Measurements from ENCODE around the gene HMOX1. TPM values are rescaled to one million over a fixed set of nuclear protein-coding genes. Genes with fewer than 3 reads are reported as not detected.
"Not testable (repeated sequence)": the region's sequence is repeated elsewhere in the genome, so short reads cannot be mapped to it uniquely, and the experiment has no call there.

HMOX1 gene
- total RNA-seq, 1 experiment from 2014 or later: 1.3 TPM

DNA sequence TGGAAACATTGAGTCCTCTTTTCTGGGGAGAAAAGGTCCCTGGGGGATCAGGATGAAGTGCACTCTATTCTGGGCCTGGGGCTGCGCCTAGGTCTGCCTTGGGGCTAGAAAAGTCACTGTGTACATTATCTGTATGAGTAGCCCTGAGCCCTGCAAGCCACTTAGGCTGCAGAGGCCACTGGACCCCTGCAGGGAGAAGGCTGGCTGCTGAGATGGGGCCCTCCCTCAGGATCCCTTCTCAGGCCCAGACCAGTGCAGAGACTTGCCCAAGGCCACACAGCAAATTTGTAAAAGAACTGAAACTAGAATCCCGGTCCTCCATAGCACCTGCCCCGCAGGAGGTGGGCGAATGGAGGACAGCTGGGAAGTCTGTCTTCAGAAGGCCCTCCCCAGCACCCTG is 26.8 kb upstream of the HMOX1 start:
- Histone ChIP-seq H3K4me3 (ENCODE audit: low read length) (no peak overlapping the region), H4K20me1 (ENCODE audit: insufficient read depth, low read depth, low read length) (no peaks in the 10 kb centered on the region), H3K4me1 (ENCODE audit: low read length) (peaks cover 31% of the 10 kb centered on the region), H3K36me3 (ENCODE audit: insufficient read depth, low read length) (no peaks in the 10 kb centered on the region), H3K9ac (ENCODE audit: low read length) (no peak overlapping the region), H3K9me3 (ENCODE audit: low read length) (no peaks in the 10 kb centered on the region), H3K9me2 (replicated peaks; ENCODE audit: insufficient read depth, low read length) (no peaks in the 10 kb centered on the region), H3K27me3 (ENCODE audit: low read length) (no peaks in the 10 kb centered on the region), H2AFZ (ENCODE audit: low read length) (no peak overlapping the region), H3K79me2 (ENCODE audit: low read length) (no peaks in the 10 kb centered on the region), H3K4me2 (ENCODE audit: low read depth, low read length, poor library complexity, severe bottlenecking) (no peak overlapping the region), H3K27ac (ENCODE audit: low read length) (no peak overlapping the region)
- no peak for DNase-seq

DNA sequence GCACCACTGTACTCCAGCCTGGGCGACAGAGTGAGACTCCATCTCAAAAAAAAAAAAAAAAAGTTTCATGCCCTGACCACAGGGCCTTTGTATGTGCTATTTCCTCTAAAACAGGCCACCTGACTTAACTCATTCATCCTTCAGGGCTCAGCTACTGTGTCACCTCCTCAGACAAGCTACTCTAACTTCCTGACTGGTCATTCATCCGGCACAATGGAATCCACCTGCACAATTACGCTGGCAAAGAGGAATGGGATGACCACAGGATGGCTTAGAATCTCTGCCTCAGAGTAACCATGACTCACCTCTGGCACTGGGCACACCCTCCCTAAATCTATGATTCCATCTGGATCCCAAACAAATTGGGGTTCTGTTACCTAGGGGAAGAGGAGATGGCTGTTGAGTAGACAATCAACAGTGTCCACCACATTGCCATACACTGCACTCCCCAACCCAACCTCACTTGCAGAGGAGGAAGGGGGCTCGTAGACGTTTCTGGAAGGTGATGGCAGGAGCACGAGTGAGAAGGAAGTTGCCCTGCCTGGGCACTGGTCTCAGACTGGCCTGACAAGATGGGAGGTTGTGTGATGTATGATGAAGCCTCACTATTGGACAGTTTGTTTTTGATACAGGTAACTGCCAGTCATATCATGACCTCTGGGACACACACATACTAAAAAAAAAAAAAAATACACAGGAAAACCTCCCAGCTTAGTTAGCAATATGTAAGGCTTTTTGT is 22.8 kb upstream of the HMOX1 start:
- H3K4me1 ChIP-seq (ENCODE audit: low read length): peaks cover 5% of the 10 kb centered on the region
- no peaks in the 10 kb centered on the region for H3K9me2 ChIP-seq (replicated peaks; ENCODE audit: insufficient read depth, low read length)
- H2AFZ ChIP-seq (ENCODE audit: low read length): no peak overlapping the region
- H3K4me2 ChIP-seq (ENCODE audit: low read depth, low read length, poor library complexity, severe bottlenecking): no peak overlapping the region
- H4K20me1 ChIP-seq (ENCODE audit: insufficient read depth, low read depth, low read length): no peaks in the 10 kb centered on the region
- no peak for DNase-seq
- H3K79me2 ChIP-seq (ENCODE audit: low read length): no peaks in the 10 kb centered on the region
- H3K4me3 ChIP-seq (ENCODE audit: low read length): no peak overlapping the region
- no peaks in the 10 kb centered on the region for H3K27me3 ChIP-seq (ENCODE audit: low read length)
- H3K27ac ChIP-seq (ENCODE audit: low read length): no peak overlapping the region
- no peak overlapping the region for H3K9ac ChIP-seq (ENCODE audit: low read length)
- H3K9me3 ChIP-seq (ENCODE audit: low read length): no peaks in the 10 kb centered on the region
- no peaks in the 10 kb centered on the region for H3K36me3 ChIP-seq (ENCODE audit: insufficient read depth, low read length)

DNA sequence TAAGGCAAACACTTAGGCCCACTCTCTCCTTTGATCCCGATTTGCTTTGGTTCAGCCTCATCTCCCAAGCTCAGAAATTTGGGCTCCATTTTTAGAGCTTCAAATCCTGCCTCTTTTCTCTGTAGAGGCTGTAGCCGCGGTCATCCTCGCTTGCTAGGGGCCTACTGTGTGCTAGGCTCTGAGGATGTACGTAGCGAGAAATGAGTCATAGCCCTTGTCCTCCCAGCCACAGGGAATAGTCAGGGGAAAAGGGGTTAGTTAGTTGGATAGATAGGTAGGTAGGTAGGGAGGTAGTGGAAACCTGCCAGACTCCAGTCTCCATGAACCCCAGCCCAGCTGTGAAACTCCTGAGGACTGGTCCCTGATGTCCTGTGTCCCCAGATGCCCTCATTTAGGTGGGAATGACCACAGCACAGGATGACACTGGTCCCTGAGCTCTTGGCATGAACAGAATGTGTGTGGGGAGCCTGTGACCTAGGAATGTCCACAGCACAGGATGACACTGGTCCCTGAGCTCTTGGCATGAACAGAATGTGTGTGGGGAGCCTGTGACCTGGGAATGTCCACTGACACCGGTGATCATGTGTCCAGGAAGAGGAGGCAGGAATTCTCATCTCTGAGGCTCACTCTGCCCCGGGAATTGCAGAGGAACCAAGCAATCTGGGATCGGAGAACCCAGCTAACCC is 21.4 kb upstream of the HMOX1 start:
- H3K9me2 ChIP-seq (replicated peaks; ENCODE audit: insufficient read depth, low read length): no peaks in the 10 kb centered on the region
- no peaks in the 10 kb centered on the region for H4K20me1 ChIP-seq (ENCODE audit: insufficient read depth, low read depth, low read length)
- H3K4me3 ChIP-seq (ENCODE audit: low read length): no peak overlapping the region
- H3K4me1 ChIP-seq (ENCODE audit: low read length): no peaks in the 10 kb centered on the region
- no peaks in the 10 kb centered on the region for H3K79me2 ChIP-seq (ENCODE audit: low read length)
- H2AFZ ChIP-seq (ENCODE audit: low read length): no peak overlapping the region
- no peak overlapping the region for H3K9ac ChIP-seq (ENCODE audit: low read length)
- H3K9me3 ChIP-seq (ENCODE audit: low read length): no peaks in the 10 kb centered on the region
- H3K27ac ChIP-seq (ENCODE audit: low read length): no peak overlapping the region
- no peak overlapping the region for H3K4me2 ChIP-seq (ENCODE audit: low read depth, low read length, poor library complexity, severe bottlenecking)
- DNase-seq: no peak
- no peaks in the 10 kb centered on the region for H3K36me3 ChIP-seq (ENCODE audit: insufficient read depth, low read length)
- no peaks in the 10 kb centered on the region for H3K27me3 ChIP-seq (ENCODE audit: low read length)

DNA sequence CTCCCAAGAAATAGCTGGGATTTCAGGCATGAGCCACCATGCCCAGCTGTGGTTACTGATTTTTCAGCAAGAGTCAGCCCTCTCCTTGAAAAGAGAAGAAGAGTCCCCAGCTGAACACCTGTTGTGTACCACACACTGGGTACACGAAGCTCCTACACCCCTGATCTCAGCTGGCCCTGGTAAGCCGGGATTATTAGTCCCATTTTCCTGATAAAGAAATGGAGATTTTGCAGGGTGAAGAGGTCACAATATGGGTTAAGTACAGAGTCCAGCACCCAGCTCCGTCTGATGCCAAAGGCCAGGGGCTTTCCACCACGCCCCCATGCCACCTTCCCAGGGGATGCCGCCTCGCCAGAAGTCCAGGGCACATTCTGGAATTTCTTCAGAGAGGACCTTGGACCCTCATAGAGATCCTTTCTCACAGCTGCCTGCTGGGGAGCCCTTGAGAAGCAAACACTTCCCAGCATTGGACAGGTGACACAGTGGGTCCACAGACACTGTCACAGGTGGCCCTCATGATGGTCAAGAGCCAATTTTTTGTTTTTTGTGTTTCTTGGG is 19.8 kb upstream of the HMOX1 start:
- Histone ChIP-seq H3K36me3 (ENCODE audit: insufficient read depth, low read length) (no peaks in the 10 kb centered on the region), H3K4me3 (ENCODE audit: low read length) (no peak overlapping the region), H3K4me1 (ENCODE audit: low read length) (peaks cover 5% of the 10 kb centered on the region), H3K27me3 (ENCODE audit: low read length) (no peaks in the 10 kb centered on the region), H3K79me2 (ENCODE audit: low read length) (no peaks in the 10 kb centered on the region), H3K9me3 (ENCODE audit: low read length) (no peaks in the 10 kb centered on the region), H3K9me2 (replicated peaks; ENCODE audit: insufficient read depth, low read length) (no peaks in the 10 kb centered on the region), H4K20me1 (ENCODE audit: insufficient read depth, low read depth, low read length) (no peaks in the 10 kb centered on the region), H3K9ac (ENCODE audit: low read length) (no peak overlapping the region), H3K4me2 (ENCODE audit: low read depth, low read length, poor library complexity, severe bottlenecking) (no peak overlapping the region), H3K27ac (ENCODE audit: low read length) (no peak overlapping the region), H2AFZ (ENCODE audit: low read length) (no peak overlapping the region)
- DNase-seq: no peak

GRCh38 chr22:35363566-35364086 is 17.3 kb upstream of the HMOX1 start:
- DNase-seq: no peak
- Histone ChIP-seq H3K36me3 (ENCODE audit: insufficient read depth, low read length) (no peaks in the 10 kb centered on the region), H2AFZ (ENCODE audit: low read length) (no peak overlapping the region), H3K27ac (ENCODE audit: low read length) (no peak overlapping the region), H3K4me1 (ENCODE audit: low read length) (peaks cover 14% of the 10 kb centered on the region), H3K9ac (ENCODE audit: low read length) (no peak overlapping the region), H3K27me3 (ENCODE audit: low read length) (no peaks in the 10 kb centered on the region), H3K79me2 (ENCODE audit: low read length) (no peaks in the 10 kb centered on the region), H3K4me3 (ENCODE audit: low read length) (no peak overlapping the region), H3K9me2 (replicated peaks; ENCODE audit: insufficient read depth, low read length) (no peaks in the 10 kb centered on the region), H4K20me1 (ENCODE audit: insufficient read depth, low read depth, low read length) (no peaks in the 10 kb centered on the region), H3K4me2 (ENCODE audit: low read depth, low read length, poor library complexity, severe bottlenecking) (no peak overlapping the region), H3K9me3 (ENCODE audit: low read length) (no peaks in the 10 kb centered on the region)

GRCh38 chr22:35364230-35364629 is 16.7 kb upstream of the HMOX1 start:
- H2AFZ ChIP-seq (ENCODE audit: low read length); H4K20me1 ChIP-seq (ENCODE audit: insufficient read depth, low read depth, low read length); DNase-seq; H3K27ac ChIP-seq (ENCODE audit: low read length); H3K4me2 ChIP-seq (ENCODE audit: low read depth, low read length, poor library complexity, severe bottlenecking); H3K9me2 ChIP-seq (replicated peaks; ENCODE audit: insufficient read depth, low read length); H3K27me3 ChIP-seq (ENCODE audit: low read length); H3K9ac ChIP-seq (ENCODE audit: low read length); H3K9me3 ChIP-seq (ENCODE audit: low read length); H3K4me3 ChIP-seq (ENCODE audit: low read length); H3K79me2 ChIP-seq (ENCODE audit: low read length); H3K36me3 ChIP-seq (ENCODE audit: insufficient read depth, low read length): not testable (repeated sequence)
- peaks cover 14% of the 10 kb centered on the region for H3K4me1 ChIP-seq (ENCODE audit: low read length)

DNA sequence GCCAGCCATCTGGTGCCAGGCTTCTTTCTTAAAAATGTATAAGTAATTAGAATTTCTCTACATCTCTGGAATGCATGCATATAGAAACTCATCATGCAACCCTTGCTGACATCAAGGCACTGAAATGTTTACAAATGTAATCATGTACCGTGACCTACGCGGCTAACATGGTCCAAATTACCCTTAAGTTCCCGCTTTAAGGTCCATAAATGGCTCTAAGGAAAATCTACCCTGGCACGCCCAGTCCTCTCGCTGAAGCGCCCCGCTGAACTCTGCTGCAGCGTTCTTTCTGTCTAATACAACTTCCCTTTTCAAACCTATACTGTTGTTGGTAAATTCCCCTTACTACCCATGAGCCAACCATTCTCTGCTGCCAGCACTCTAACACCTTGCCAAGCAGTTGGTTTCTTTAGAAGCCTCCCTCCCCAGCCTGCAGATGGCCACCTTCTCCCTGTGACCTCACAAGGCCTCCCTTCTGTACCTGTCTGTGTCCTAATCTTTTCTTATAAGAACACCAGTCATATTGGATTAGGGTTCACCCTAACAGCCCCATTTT is 13.5 kb upstream of the HMOX1 start:
- Histone ChIP-seq H3K79me2 (ENCODE audit: low read length) (no peaks in the 10 kb centered on the region), H3K4me3 (ENCODE audit: low read length) (no peak overlapping the region), H3K9me3 (ENCODE audit: low read length) (no peaks in the 10 kb centered on the region), H2AFZ (ENCODE audit: low read length) (peak overlapping the region; percentile 1; the same call in 1 of the 2 replicates), H3K27me3 (ENCODE audit: low read length) (no peaks in the 10 kb centered on the region), H3K9me2 (replicated peaks; ENCODE audit: insufficient read depth, low read length) (no peaks in the 10 kb centered on the region), H3K4me2 (ENCODE audit: low read depth, low read length, poor library complexity, severe bottlenecking) (no peak overlapping the region), H3K4me1 (ENCODE audit: low read length) (peaks cover 14% of the 10 kb centered on the region), H3K9ac (ENCODE audit: low read length) (no peak overlapping the region), H3K36me3 (ENCODE audit: insufficient read depth, low read length) (no peaks in the 10 kb centered on the region), H4K20me1 (ENCODE audit: insufficient read depth, low read depth, low read length) (no peaks in the 10 kb centered on the region), H3K27ac (ENCODE audit: low read length) (no peak overlapping the region)
- DNase-seq: peak; percentile 64

- no peaks in the 10 kb centered on the region for H3K27me3 ChIP-seq (ENCODE audit: low read length)
- no peaks in the 10 kb centered on the region for H3K79me2 ChIP-seq (ENCODE audit: low read length)
- no peak overlapping the region for H3K4me3 ChIP-seq (ENCODE audit: low read length)
- no peaks in the 10 kb centered on the region for H3K9me2 ChIP-seq (replicated peaks; ENCODE audit: insufficient read depth, low read length)
- no peaks in the 10 kb centered on the region for H4K20me1 ChIP-seq (ENCODE audit: insufficient read depth, low read depth, low read length)
- H3K4me2 ChIP-seq (ENCODE audit: low read depth, low read length, poor library complexity, severe bottlenecking): no peak overlapping the region
- H3K4me1 ChIP-seq (ENCODE audit: low read length): peaks cover 14% of the 10 kb centered on the region
- H3K9ac ChIP-seq (ENCODE audit: low read length): no peak overlapping the region
- H3K36me3 ChIP-seq (ENCODE audit: insufficient read depth, low read length): no peaks in the 10 kb centered on the region
- no peak overlapping the region for H2AFZ ChIP-seq (ENCODE audit: low read length)
- H3K27ac ChIP-seq (ENCODE audit: low read length): no peak overlapping the region
- DNase-seq: no peak
- no peaks in the 10 kb centered on the region for H3K9me3 ChIP-seq (ENCODE audit: low read length)
Measured at GRCh38 chr22:35368386-35368785, 12.5 kb upstream of the HMOX1 start.
